ENCODE data around the gene USP33.
"Not testable (repeated sequence)": the region's sequence is repeated elsewhere in the genome, so short reads cannot be mapped to it uniquely, and the experiment has no call there.

USP33 gene

DNA sequence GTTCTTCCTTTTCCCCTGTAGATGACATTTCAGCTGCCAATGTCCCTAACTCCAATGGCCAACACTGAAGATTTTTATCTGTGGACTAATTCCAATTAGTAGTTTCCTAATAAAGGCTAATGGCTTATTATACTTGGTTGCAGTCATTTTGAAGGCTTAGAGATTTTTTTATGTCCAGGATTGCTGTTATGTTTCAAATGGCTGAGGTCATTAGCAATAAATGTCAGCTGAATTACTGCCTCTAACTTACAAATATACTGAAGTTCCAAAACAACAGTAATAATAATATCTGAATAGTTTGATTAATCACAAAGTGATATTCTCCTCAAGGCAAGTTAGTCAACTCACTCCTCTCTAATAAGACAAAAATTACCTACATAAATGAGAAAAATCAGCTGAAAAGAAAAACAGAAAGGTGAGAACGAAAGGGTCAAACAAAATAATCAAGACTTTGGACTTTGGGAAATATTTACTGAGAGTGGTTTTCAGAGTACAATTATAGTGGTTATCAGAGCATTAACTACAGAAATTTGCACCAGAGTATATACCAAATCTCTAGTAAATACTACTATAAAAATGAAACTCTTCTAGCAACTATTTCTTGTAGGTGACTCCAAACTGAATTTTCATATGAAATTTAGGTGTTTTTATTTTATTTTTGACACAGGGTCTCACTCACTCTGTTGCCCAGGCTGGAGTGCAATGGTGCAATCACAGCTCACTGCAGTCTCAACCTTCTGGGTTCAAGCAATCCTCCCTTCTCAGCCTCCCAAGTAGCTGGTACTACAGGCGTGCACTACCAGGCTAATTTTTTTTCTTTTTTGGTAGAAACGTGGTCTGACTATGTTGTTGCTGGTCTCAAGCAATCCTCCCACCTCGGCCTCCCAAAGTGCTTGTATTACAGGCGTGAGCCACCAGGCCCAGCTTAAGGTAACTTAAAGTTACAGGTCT is 80.7 kb downstream of the USP33 start:
- no peak overlapping the region for H3K27ac ChIP-seq
- ChIA-PET POLR2A (ENCODE audit: low non-redundant PET) (no interaction called here), CTCF (interaction anchor here (0.5 kb wide), 1 partner anchor 264 kb away, joined by 3 read pairs; no protein-coding TSS in a partner anchor)
- TF ChIP-seq CTCF (conservative IDR thresholded peaks at IDR 0.05; ENCODE audit: low read depth), result no peak
- DNase-seq (ENCODE audit: low spot score), result no peak

- CTCF ChIA-PET; POLR2A ChIA-PET (ENCODE audit: low non-redundant PET); H3K27ac ChIP-seq; DNase-seq (ENCODE audit: low spot score): not testable (repeated sequence)
These were observed 84.8 kb downstream of the USP33 start for GRCh38 chr1:77674807-77675206.

GRCh38 chr1:77673716-77674355 is 85.8 kb downstream of the USP33 start:
- DNase-seq (ENCODE audit: low spot score), result no peak
- CTCF ChIA-PET, result interaction anchor here (0.6 kb wide), 1 partner anchor 153 kb away, joined by 3 read pairs; no protein-coding TSS in a partner anchor
- no peak overlapping the region for H3K27ac ChIP-seq
- POLR2A ChIA-PET (ENCODE audit: low non-redundant PET), result no interaction called here
- TF ChIP-seq CTCF (conservative IDR thresholded peaks at IDR 0.05; ENCODE audit: low read depth), result no peak

GRCh38 chr1:77673030-77673429 is 86.6 kb downstream of the USP33 start:
- ChIA-PET POLR2A (ENCODE audit: low non-redundant PET) (no interaction called here), CTCF (interaction anchor here (0.6 to 0.9 kb wide), 2 partner anchors 9 to 152 kb away, joined by 3 read pairs; no protein-coding TSS in a partner anchor)
- H3K27ac ChIP-seq, result no peak overlapping the region
- no peak for DNase-seq (ENCODE audit: low spot score)
- no peak for TF ChIP-seq CTCF (conservative IDR thresholded peaks at IDR 0.05; ENCODE audit: low read depth)

- CTCF ChIA-PET, result interaction anchor here (0.9 kb wide), 1 partner anchor 8 kb away, joined by 3 read pairs; no protein-coding TSS in a partner anchor
- POLR2A ChIA-PET (ENCODE audit: low non-redundant PET), result no interaction called here
- H3K27ac ChIP-seq, result no peak overlapping the region
- no peak for DNase-seq (ENCODE audit: low spot score)
- no peak for TF ChIP-seq CTCF (conservative IDR thresholded peaks at IDR 0.05; ENCODE audit: low read depth)
These were observed 87.3 kb downstream of the USP33 start for GRCh38 chr1:77672374-77672773.

GRCh38 chr1:77671836-77672235 is 87.8 kb downstream of the USP33 start:
- no peak for TF ChIP-seq CTCF (conservative IDR thresholded peaks at IDR 0.05; ENCODE audit: low read depth)
- no peak overlapping the region for H3K27ac ChIP-seq
- CTCF ChIA-PET, result no interaction called here
- DNase-seq (ENCODE audit: low spot score), result no peak
- POLR2A ChIA-PET (ENCODE audit: low non-redundant PET), result no interaction called here

Data from RWPE1 (cell line).